HCT116 (cell line): ENCODE results near the gene CTCF. TPM values are rescaled to one million over a fixed set of nuclear protein-coding genes. Genes with fewer than 3 reads are reported as not detected.

Experiments used
- ATAC-seq: fragments of 200-7000 bp; cut with Tn5 transposase; 2 replicates; pipeline ENCODE4 v1.9.1; 2020; ENCODE audit warnings: mild to moderate bottlenecking, moderate library complexity
- BruUV-seq: library from RNA; stranded (reverse); fragments of 400-500 nt; replicated peaks from 2 replicates; lab custom pipeline; 2021; lab: Mats Ljungman, UMichigan
- CTCF ChIA-PET: fragments of 300-600 bp; sonication (Branson Sonifier 250); formaldehyde crosslinking; loops from one replicate; lab custom pipeline; 2021; ENCODE audit warnings: antibody characterized with exemption; lab: Charles Lee
- POLR2A ChIA-PET: fragments of 300-600, 350-600 bp; sonication (Branson Sonifier 250); formaldehyde crosslinking; loops from one replicate; lab custom pipeline; 2021; ENCODE audit warnings: antibody characterized with exemption; lab: Charles Lee
- RAD21 ChIA-PET, 2 experiments: fragments of 300-600 bp; sonication (Branson Sonifier 250); formaldehyde crosslinking; loops; one replicate each; lab custom pipeline; 2023; ENCODE audit warnings: low total read pairs in 2 of 2; ENCODE audit not compliant: uncharacterized antibody in 2 of 2, unreplicated experiment in 2 of 2, low non-redundant PET in 1 of 2; lab: Charles Lee
- DNase-seq: peaks from one replicate; pipeline ENCODE4 v3.0.0-alpha.2; 2010; ENCODE audit warnings: low read depth, low spot score
- H2AFZ ChIP-seq: fragments of 200-600 bp; shearing (Covaris generic), sonication (generic); 2 replicates; pipeline ENCODE4 v1.6.1; 2017; ENCODE audit warnings: low read depth, mixed run types, mixed read lengths, antibody characterized with exemption, low read length; ENCODE audit not compliant: poor library complexity, severe bottlenecking
- H3K27ac ChIP-seq: 2 replicates; pipeline ENCODE4 v1.5.1; 2012; ENCODE audit warnings: low read depth, low read length
- H3K27me3 ChIP-seq: fragments of 200-600 bp; sonication (generic); 2 replicates; pipeline ENCODE4 v1.6.1; 2016; ENCODE audit warnings: mixed run types, low read length, mixed read lengths; ENCODE audit not compliant: insufficient read depth
- H3K36me3 ChIP-seq, 2 experiments: fragments of 200-500 bp in 1 of 2; fragments of 200-600 bp in 1 of 2; sonication (Bioruptor generic) in 1 of 2; sonication (generic) in 1 of 2; 2 replicates each; pipeline versions ENCODE4 v1.5.1 to v1.6.1; 2014 to 2016; ENCODE audit warnings: low read length in 2 of 2, inconsistent platforms in 1 of 2, mixed read lengths in 1 of 2, mixed run types in 1 of 2; ENCODE audit not compliant: insufficient read depth in 2 of 2, control insufficient read depth in 1 of 2
- H3K4me1 ChIP-seq, 2 experiments: fragments of 200-600 bp in 1 of 2; sonication (generic) in 1 of 2; 2 replicates each; pipeline versions ENCODE4 v1.5.1 to v1.6.1; 2012 to 2017; ENCODE audit warnings: low read length in 2 of 2, inconsistent platforms in 1 of 2, mild to moderate bottlenecking in 1 of 2, mixed read lengths in 1 of 2, mixed run types in 1 of 2, moderate library complexity in 1 of 2; ENCODE audit not compliant: insufficient read depth in 2 of 2, control insufficient read depth in 1 of 2
- H3K4me2 ChIP-seq: fragments of 200-600 bp; sonication (generic); 2 replicates; pipeline ENCODE4 v1.6.1; 2017; ENCODE audit warnings: mixed run types, low read length, mixed read lengths
- H3K4me3 ChIP-seq, 2 experiments: fragments of 200-600 bp in 1 of 2; sonication (generic) in 1 of 2; replicated peaks in 1 of 2; 2 replicates each; pipeline ENCODE4 v1.5.1; 2011 to 2016; ENCODE audit warnings: low read length in 2 of 2, control low read depth in 1 of 2, low read depth in 1 of 2, mild to moderate bottlenecking in 1 of 2, mixed read lengths in 1 of 2, mixed run types in 1 of 2
- H3K79me2 ChIP-seq: fragments of 200-600 bp; sonication (generic); 2 replicates; pipeline ENCODE4 v1.6.1; 2017; ENCODE audit warnings: mild to moderate bottlenecking, mixed run types, low read length, moderate library complexity, mixed read lengths; ENCODE audit not compliant: insufficient read depth
- H3K9ac ChIP-seq: fragments of 200-600 bp; sonication (generic); 2 replicates; pipeline ENCODE4 v1.6.1; 2016; ENCODE audit warnings: low read length, mixed read lengths
- H3K9me2 ChIP-seq: fragments of 200-600 bp; sonication (generic), shearing (Covaris generic); 2 replicates; pipeline ENCODE4 v1.6.1; 2017; ENCODE audit warnings: mixed run types, mild to moderate bottlenecking, moderate library complexity; ENCODE audit not compliant: insufficient read depth
- H3K9me3 ChIP-seq, 2 experiments: fragments of 200-500 bp in 1 of 2; fragments of 200-600 bp in 1 of 2; sonication (Bioruptor generic) in 1 of 2; sonication (generic) in 1 of 2; 2 replicates each; pipeline ENCODE4 v1.6.1; 2014 to 2017; ENCODE audit warnings: low read length in 2 of 2, mixed read lengths in 2 of 2, inconsistent platforms in 1 of 2, low read depth in 1 of 2, mild to moderate bottlenecking in 1 of 2, mixed run types in 1 of 2, moderate library complexity in 1 of 2; ENCODE audit not compliant: control insufficient read depth in 1 of 2, insufficient read depth in 1 of 2
- H4K20me1 ChIP-seq: fragments of 200-600 bp; sonication (generic), shearing (Covaris generic); 2 replicates; pipeline ENCODE4 v1.6.1; 2017; ENCODE audit warnings: mixed run types, mild to moderate bottlenecking, moderate library complexity; ENCODE audit not compliant: insufficient read depth
- ATF3 ChIP-seq: IDR thresholded peaks from 2 replicates; pipeline ENCODE4 v1.6.1; 2012
- EZH2 ChIP-seq: fragments of 200-600 bp; sonication (generic); IDR thresholded peaks from 2 replicates; pipeline ENCODE4 v1.6.1; 2017; ENCODE audit warnings: antibody characterized with exemption, mixed run types
- EZH2phosphoT487 ChIP-seq: fragments of 200-600 bp; IDR thresholded peaks from 2 replicates; pipeline ENCODE4 v1.6.1; 2018; ENCODE audit warnings: antibody characterized with exemption, borderline replicate concordance
- FOSL1 ChIP-seq: IDR thresholded peaks from 2 replicates; pipeline ENCODE4 v1.6.1; 2012; ENCODE audit warnings: low read depth
- JUND ChIP-seq: IDR thresholded peaks from 2 replicates; pipeline ENCODE4 v1.6.1; 2012
- MAX ChIP-seq: IDR thresholded peaks from 2 replicates; pipeline ENCODE4 v1.6.1; 2012
- RAD21 ChIP-seq: IDR thresholded peaks from 2 replicates; pipeline ENCODE4 v1.6.1; 2012; ENCODE audit warnings: low read depth, mild to moderate bottlenecking
- REST ChIP-seq: IDR thresholded peaks from 2 replicates; pipeline ENCODE4 v1.6.1; 2012; ENCODE audit warnings: low read depth
- SRF ChIP-seq: IDR thresholded peaks from 2 replicates; pipeline ENCODE4 v1.6.1; 2012; ENCODE audit warnings: low read depth
- TCF7L2 ChIP-seq: IDR thresholded peaks from 2 replicates; pipeline ENCODE4 v1.7.0; 2011; ENCODE audit warnings: borderline replicate concordance, inconsistent platforms; ENCODE audit not compliant: insufficient read depth, insufficient read length; ENCODE audit errors: extremely low read depth
- ZFX ChIP-seq: fragments of 450-650 bp; IDR thresholded peaks from 2 replicates; pipeline ENCODE4 v1.6.1; 2017
- ZNF274 ChIP-seq: fragments of 200-500 bp; sonication (Bioruptor generic); IDR thresholded peaks from 2 replicates; pipeline ENCODE4 v1.6.1; 2014; ENCODE audit warnings: mild to moderate bottlenecking, low read depth, low read length, inconsistent platforms
- intact Hi-C: fragments of 100-400 bp; cut with micrococcal nuclease; formaldehyde crosslinking; loops from 2 replicates; pipeline ENCODE4 v1.10.0; 2022
- total RNA-seq: library from RNA; stranded (reverse); gene quantifications from one replicate; pipeline ENCODE4 v1.2.1, GENCODE V29; 2021; ENCODE audit not compliant: unreplicated experiment
- TF ChIP-seq, protein P1 (sequence below), 3 experiments: fragments of 200-600 bp in 1 of 3; sonication (generic) in 1 of 3; IDR thresholded peaks in 2 of 3; conservative IDR thresholded peaks in 1 of 3; 2 replicates each; pipeline ENCODE4 v1.5.1; 2012 to 2017; ENCODE audit warnings: low read depth in 2 of 3, low read length in 2 of 3, antibody characterized with exemption in 1 of 3, borderline replicate concordance in 1 of 3, control low read depth in 1 of 3, mild to moderate bottlenecking in 1 of 3, mixed read lengths in 1 of 3, mixed run types in 1 of 3, moderate library complexity in 1 of 3; ENCODE audit not compliant: insufficient read depth in 1 of 3

Gene CTCF
- total RNA-seq, 1 experiment from 2014 or later, result 48.3 TPM

DNA sequence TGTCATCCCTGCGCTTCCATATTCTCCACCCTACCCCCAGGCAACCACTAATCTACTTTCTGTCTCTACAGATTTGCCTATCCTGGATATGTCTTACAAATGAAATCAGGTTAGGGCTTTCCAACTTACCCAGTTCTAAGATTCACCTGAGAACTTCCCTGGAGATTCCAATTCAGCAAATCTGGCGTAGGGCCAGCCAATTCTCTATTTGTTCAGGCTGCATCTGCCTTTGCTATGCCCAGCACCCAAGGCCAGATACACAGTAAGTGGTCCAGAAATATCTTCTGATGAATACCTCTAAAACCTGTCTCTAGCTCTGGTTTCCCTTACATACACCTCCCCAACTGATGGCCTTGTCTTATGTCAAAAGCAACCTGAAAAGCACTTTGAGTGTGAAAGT is 10.4 kb upstream of the CTCF start:
- Histone ChIP-seq H2AFZ (no peak overlapping the region), H3K9ac (no peak overlapping the region), H3K9me3 (no peaks in the 10 kb centered on the region), H3K4me3 (no peak overlapping the region), H3K9me2 (no peaks in the 10 kb centered on the region), H3K79me2 (no peaks in the 10 kb centered on the region), H3K27me3 (no peaks in the 10 kb centered on the region), H3K4me1 (peaks cover 13 to 17% of the 10 kb centered on the region in 2 experiments), H3K36me3 (no peaks in the 10 kb centered on the region), H3K27ac (no peak overlapping the region), H4K20me1 (no peaks in the 10 kb centered on the region), H3K4me2 (no peak overlapping the region)
- intact Hi-C loops, result no loop called here
- no peak for TF ChIP-seq SRF
- no peak for TF ChIP-seq ZNF274
- no peak for TF ChIP-seq EZH2
- no peak for TF ChIP-seq REST
- TF ChIP-seq, protein P1, sequence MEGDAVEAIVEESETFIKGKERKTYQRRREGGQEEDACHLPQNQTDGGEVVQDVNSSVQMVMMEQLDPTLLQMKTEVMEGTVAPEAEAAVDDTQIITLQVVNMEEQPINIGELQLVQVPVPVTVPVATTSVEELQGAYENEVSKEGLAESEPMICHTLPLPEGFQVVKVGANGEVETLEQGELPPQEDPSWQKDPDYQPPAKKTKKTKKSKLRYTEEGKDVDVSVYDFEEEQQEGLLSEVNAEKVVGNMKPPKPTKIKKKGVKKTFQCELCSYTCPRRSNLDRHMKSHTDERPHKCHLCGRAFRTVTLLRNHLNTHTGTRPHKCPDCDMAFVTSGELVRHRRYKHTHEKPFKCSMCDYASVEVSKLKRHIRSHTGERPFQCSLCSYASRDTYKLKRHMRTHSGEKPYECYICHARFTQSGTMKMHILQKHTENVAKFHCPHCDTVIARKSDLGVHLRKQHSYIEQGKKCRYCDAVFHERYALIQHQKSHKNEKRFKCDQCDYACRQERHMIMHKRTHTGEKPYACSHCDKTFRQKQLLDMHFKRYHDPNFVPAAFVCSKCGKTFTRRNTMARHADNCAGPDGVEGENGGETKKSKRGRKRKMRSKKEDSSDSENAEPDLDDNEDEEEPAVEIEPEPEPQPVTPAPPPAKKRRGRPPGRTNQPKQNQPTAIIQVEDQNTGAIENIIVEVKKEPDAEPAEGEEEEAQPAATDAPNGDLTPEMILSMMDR (IDR thresholded peaks at IDR 0.05 in 2 of 3, conservative IDR thresholded peaks at IDR 0.05 in 1 of 3; ENCODE audit: borderline replicate concordance in 1 of 3, insufficient read depth in 1 of 3, low read depth in 2 of 3, low read length in 2 of 3), result no peak
- no peak for TF ChIP-seq ZFX
- TF ChIP-seq RAD21, result no peak
- TF ChIP-seq ATF3, result no peak
- no peak for TF ChIP-seq MAX
- TF ChIP-seq EZH2phosphoT487, result no peak
- no peak for TF ChIP-seq JUND
- no peak for TF ChIP-seq FOSL1
- no peak for TF ChIP-seq TCF7L2
- CTCF ChIA-PET, result no interaction called here
- RAD21 ChIA-PET, result no interaction called here
- BruUV-seq, result no TSS peak
- POLR2A ChIA-PET, result no interaction called here
- ATAC-seq, result no peak
- no peak for DNase-seq
